Stimulated activated CD8-positive, alpha-beta memory T cell treated with anti-CD3 and anti-CD28 coated beads, Interleukin-15, amount 100 ng/mL, for 4 hours (primary cell): Measurements from ENCODE around the gene PNLDC1.
"Not testable (repeated sequence)": the region's sequence is repeated elsewhere in the genome, so short reads cannot be mapped to it uniquely, and the experiment has no call there.

Experiments
- DNase-seq, 2 donors: peaks; one replicate each; pipeline ENCODE4 v3.0.0-alpha.2; 2020; ENCODE audit warnings: low read depth in 2 of 2

The PNLDC1 gene

DNA sequence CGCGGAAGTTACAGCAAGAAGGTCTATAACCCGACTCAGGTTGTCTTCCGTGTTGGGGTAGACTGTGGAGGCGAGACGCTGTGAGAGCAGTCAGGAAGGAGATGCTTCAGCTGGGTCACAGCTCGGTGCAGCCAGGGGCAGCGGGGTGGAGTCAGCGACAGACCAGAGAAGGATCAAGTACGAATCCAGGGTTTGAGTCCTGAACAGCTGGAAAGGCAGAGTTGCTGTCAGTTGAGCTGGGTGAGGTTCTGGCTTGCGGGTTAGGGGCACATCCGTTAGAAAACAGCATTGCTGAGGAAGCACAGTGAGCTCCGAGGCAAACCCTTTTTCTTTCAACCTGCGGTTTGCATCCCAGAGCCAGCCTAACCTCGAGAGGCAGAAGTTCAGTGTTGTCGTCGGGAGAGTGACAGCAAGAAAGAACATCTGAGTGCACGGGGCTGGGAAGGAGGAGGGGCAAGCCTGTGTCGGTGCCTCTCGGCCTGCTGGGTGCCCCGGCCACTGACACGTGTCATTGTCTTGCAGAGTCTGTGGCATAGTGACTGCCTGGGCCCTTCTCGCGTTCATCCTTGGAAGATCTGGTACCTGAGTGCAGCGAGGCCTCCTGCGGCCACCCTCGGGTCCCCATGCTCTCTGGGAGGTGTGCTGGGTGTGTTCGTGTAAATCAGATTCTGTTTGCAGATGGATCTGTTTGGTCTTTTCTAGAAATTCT is 20.0 kb downstream of the PNLDC1 start:
- no peak for DNase-seq

DNA sequence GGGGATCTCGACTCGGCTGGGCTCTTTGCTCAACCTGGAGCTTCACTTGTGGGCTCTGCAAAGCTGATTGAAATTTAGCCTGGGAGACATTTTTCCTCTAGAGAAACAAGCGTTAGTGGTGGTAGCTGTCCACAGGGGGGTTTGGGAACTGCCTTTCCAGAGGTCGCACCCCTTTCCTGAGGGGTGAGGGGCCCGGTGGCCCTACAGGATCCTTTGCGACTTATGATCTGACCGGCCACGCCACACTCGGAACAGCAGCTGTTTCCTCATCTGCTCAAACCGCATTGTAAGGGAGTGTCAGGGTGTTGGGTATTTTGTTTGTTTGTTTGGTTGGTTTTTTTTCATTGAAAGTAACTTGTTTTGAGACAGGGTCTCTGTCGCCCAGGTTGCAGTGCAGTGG is 21.0 kb downstream of the PNLDC1 start:
- no peak for DNase-seq

DNA sequence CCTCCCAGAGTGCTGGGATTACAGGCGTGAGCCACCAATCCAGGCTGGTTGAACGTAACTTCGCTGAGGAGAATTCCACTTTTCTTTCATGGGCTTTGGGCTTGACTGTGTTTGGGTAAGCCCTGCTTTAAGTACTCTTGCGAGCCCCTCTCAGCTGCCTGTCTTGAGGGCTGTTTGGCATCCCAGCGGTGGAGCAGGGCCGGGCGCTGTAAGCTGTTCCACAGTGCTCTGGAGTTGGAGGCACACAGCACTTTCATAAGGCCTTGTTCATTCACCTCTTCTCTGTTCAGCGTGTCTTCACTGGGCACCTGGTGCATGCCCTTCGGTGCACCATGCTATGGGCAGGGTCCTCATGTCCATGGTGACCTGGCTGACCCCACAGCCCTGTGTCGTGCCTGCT is 21.6 kb downstream of the PNLDC1 start:
- DNase-seq, result no peak

DNA sequence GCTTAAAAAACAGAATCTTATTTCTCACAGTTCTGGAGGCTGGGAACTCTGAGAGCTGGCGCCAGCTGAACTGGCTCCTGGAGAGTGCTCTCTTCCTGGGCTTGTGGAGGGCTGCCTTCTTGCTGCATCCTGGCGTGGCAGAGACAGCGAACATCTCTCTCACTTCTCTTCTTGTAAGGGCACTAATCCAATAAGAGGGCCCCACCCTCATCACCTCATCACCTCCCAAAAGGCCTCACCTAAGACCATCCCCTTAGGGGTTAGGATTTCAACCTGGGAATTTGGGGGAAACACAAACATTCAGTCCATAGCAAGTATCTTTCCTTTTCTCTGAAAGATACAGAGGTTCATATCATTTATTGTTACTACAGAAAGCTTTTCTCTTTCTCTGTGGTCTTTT is 23.9 kb downstream of the PNLDC1 start:
- DNase-seq, result no peak

DNA sequence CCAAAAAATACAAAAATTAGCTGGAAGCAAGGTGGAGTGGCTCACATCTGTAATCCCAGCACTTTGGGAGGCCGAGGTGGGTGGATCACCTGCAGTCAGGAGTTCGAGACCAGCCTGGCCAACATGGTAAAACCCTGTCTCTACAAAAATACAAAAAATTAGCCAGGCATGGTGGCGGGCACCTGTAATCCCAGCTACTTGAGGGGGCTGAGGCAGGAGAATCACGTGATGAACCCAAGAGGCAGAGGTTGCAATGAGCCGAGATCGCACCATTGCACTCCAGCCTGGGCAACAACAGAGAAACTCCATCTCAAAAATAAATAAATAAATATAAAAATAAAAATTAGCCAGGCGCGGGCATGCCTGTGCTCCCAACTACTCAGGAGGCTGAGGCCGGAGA is 24.6 kb downstream of the PNLDC1 start:
- DNase-seq, result not testable (repeated sequence)

DNA sequence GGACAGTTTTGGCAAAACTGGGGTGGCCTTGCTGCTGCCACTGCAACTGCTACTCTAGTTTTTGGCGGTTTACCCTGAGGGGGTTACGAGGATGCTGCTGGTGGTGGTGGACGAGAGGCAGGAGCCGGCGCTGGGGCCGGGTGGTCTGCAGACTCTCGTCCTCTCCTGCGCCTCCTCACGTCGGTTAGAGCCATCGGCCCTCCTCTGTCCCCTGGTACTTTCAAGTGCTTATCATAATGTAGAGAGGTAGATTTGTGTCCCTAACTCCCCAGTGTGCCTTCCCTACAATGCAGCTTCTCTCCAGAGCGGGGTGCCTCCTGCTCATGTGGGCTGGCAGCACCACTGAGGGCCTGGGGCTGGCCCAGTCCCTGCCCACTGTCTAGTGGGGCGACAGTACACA is 25.9 kb downstream of the PNLDC1 start:
- no peak for DNase-seq

DNA sequence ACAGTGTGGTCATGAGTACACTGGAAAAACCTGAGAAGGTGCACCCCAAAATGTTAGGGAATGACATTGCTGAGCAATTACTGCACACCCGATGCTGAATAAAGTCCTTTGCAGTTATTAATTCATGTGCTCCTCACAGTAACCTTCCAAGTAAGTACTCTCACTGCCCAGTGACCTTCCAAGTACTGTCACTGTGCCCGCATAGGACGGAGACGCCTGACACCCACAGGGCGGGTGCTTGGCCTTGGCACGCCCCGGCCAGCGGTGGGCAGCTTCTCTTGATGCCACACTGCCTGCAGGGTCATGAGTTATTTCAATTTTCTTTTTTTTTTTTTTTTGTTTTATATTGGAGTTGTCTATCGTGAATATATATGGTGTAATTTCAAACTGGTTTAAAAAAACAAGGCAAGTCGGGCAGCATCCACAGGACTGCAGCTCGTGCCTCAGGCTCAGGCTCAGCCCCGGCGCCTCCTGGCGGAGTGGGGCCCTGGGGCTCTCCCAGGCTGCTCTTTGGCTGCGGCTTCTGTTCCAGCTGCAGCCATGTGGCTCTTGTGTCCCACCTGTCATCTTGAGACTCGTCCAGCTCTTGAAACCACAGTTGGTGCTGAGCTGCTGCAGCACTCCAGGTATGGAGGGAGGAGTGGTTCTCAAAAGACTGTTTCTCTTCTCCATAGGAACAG is 27.0 kb downstream of the PNLDC1 start:
- no peak for DNase-seq

DNA sequence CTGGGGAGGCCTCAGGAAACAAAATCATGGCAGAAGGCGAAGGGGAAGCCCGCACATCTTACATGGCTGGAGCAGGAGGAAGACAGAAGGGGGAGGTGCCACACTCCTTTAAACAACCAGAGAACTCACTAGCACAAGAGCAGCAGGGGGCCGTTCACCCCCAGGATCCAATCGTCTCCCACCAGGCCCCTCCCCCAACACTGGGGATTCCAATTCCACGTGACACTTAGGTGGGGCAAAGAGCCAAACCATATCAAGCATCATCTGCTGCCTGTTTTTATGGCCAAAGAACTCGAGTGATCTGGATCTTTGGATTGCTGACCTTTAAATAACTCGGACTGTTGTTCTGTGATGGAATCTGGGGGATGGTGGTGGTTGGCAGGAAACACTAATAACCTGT is 28.0 kb downstream of the PNLDC1 start:
- no peak for DNase-seq

DNA sequence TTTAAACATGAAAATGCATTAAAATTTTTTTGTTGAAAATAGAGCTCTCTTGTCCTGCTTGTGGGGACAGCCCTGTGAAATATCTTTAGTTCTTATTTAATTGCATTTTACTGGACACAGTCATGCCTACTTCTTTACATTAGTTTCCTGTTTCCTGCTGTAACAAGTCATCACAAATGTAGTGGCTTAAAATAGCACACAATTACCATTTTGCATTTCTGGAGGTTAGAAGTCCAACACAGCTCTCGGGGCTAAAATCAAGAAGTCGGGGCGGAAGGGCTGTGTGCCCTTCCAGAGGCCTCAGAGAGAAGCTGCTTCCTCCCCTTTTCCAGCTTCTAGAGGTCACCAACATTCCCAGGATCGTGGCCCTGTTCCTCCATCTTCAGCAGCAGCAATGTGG is 29.4 kb downstream of the PNLDC1 start:
- DNase-seq, result no peak

DNA sequence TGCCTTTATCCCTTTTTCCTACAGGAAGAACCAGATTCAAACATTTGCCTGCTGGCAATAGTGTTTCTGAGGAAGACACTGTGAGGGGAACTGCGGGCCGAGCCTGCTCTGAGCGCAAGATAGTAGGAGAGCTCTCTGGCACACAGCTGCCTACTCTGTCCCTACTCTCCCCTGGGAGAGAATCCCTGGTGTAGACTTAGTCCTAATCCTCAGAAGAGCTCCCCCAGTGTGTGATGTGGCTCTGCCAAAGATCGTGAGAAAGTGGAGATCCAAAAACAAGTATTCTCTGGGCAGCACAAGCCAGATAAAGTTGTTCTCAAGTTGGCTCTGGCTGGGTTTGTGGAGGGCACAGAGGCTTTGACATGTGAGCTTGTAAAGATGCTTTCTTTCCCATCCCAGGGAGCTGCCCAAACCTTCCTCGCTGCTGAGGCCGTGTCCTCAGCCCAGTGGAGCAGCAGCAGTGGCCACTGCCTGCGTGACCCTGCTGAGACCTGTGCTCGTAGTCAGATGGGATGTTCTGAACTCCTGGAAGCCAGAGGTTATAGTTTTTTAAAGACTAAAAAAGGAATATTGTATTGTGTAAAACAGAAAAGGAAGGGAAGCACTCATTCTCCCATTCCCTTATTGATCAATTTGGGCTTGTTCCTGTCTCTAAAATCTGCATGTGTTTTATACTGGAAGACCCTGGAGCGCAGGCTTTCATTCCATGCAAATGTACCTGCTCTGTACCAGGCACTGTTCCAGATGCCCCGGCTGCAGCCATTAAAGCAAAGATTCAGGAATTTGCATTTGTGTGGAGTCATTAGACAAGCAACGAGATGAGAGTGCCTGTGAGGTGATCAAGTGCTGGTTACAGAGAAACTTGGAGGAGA is 30.7 kb downstream of the PNLDC1 start:
- DNase-seq, result no peak

DNA sequence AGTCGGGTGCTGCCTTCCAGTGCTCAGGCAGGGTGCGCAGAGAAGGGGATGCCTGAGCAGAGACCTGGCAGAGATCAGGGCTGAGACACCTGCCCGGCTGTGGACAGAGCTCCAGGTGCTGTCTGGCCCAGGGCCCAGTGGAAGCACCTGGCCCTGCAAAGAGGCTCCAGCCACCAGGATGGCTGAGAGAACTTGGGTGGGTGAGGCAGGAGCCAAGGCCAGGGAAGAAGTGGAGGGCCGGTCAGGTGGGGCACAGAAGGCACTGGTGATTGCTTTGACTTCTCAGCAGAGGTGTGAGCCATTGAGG is 31.2 kb downstream of the PNLDC1 start:
- DNase-seq, result no peak

DNA sequence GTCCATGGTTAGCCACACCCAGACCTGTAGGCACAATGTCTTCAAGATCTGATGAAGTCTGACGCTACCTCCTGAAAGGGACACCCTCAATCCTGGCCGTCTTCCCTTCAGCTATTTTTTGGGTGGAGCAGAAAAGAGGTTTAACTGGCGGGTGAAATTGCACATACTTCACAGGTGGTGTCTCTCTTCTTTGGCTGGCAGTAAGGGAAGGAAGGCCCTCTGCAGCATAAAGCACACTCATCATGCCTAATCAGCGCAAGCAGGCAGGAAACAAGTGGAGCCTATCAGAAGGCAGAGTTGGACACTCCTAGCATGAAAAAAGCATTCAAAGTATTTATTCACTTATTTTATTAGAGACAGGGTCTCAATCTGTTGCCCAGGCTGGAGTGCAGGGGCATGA is 32.9 kb downstream of the PNLDC1 start:
- DNase-seq, result no peak

DNA sequence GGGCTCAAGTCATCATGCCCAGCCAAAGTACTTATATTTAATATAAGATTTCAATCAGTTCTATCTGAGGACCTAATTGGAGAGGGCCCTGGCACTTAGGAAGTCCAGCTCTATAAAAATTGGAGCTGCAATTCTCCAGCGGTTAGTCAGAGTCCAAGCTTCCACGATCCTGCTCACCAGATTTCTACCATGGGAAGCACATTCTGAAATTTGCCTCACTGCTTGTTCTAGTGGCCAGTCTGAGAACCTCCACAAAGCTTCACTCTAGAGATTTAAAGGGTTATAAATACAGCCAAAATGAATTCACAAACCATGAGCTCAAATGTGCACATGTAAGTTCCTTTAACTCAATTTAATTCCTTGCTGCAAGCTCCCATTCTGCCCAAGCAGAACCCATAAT is 33.5 kb downstream of the PNLDC1 start:
- no peak for DNase-seq

DNA sequence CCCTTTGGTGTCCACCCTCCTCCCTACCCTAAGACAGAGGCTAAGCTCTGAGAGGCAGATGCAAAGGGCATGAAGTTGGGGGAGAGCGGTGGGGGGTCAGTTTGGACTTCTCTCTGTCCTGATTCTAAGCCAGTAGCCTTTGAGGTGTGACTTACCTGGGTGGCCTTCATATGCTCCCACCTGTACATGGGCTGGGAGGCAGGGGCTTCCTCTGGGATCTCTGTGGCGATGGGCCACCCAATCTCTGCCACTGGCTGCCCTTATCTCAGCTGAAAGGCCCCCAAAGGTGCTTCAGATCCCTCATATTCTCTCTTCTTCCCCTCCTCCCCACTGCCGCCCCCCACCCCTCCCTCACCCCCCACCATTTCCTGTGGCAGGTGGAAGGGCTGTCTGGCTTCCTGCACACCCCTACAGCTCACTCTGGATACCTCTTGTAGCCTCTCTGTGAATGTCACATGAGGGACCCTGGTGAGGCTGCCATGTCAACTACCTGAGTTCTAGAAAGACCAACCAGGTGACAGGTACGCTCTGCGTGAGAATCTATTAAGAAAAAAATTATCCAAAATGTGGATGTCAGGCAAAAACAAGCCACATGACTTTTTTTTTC is 34.0 kb downstream of the PNLDC1 start:
- no peak for DNase-seq

DNA sequence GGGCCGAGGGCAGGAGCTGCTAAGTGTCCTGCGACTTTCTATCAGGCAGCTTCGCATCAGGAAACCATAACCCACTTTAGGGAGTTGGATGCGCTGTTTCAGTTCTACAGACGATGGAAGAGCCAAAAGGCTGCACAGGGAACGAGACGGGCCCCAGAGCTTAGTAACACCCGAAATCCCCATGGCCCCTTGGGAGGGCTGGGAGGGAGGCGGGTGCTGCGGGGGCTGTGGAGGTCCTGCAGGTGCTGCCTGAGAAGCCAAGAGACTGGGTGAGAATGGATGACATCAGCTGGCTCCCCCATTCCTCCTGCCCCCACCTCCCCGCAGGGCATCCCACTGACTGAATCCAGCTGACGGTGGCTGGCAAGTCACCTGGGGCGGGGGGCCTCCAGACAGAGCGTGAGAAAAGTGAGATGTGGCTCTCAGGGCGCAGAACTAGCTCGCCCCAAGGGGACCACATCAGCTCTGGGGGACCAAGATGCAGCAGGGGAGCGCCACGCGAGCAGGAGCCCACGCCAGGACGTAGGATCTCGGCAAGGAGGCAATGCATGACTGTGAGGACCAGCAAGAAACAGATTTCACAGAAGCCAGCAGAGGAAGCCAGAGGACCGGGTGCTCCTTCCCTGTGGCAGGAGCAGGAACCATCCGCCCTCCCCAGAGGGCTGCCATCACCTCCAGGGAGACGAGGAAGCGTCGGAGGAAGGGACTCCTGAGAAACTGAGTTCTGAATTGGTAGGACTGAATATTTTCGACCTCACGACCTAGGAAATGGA is 36.8 kb downstream of the PNLDC1 start:
- no peak for DNase-seq

DNA sequence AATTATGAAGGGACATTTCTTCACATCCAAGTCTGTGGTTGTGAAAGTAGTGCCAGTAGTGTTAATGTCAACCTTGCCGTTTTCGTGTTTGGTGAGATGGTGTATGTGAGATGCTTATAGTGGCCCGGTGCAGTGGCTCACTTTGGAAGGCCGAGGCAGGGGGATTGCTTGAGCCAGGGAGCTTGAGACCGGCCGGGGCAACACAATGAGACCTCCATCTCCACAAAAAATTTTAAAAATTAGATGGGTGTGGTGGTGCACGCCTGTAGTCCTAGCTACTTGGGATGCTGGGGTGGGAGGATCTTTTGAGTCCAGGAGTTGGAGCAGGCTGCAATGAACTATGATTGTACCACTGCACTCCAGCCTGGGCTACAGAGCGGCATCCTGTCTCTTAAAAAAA is 37.4 kb downstream of the PNLDC1 start:
- no peak for DNase-seq

DNA sequence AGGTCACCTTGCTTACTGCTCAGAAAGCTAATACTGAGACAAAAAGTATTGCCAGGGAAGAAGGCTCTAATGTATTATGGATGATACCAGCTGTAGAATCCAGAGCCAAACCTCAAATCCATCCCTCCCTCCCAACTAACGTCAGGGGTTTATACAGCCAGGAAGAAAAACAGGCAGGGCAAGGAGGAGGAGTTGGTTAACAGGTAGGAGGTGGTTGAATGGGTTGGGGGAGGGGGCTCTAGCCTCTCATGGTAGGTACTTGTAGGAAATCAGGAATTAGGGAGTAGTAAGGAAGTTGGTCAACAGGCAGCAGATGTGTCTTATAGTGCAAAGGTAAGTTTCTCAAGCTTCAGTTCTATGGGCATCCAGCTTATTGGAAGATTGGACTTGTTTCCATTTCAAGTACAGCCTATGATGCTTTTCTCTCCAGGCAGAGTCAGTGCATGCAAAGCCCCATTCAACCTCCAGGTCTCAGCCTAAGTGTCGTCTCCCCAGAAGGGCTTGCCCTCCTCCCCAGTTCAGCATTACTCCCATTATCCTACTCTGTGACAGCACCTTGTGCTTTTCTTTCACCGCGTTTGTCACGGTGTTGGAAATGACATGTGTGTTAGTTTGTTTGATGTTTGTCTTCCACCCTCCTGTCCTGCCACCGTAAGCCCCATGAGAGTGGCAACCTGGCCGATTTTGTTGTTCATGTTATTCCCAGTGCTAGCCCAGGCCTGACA is 38.1 kb downstream of the PNLDC1 start:
- no peak for DNase-seq

DNA sequence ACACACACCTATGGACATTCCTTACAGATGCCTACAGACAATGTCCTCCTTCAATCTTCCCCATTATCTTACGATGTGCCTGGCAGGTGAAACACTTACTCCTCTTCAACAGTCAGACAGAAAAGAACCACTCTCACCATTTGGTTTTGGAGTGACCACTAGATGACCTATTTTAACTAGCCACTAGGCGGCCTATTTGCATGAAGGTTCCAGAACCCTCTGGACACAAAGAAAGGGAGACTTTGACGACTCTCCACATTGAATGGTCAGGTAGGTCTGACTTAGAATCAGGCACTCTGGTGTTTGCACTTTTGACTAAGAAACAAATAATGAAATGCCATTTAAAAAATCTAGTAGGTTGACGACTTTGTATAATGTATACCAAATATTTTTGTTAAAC is 42.0 kb downstream of the PNLDC1 start:
- no peak for DNase-seq

DNA sequence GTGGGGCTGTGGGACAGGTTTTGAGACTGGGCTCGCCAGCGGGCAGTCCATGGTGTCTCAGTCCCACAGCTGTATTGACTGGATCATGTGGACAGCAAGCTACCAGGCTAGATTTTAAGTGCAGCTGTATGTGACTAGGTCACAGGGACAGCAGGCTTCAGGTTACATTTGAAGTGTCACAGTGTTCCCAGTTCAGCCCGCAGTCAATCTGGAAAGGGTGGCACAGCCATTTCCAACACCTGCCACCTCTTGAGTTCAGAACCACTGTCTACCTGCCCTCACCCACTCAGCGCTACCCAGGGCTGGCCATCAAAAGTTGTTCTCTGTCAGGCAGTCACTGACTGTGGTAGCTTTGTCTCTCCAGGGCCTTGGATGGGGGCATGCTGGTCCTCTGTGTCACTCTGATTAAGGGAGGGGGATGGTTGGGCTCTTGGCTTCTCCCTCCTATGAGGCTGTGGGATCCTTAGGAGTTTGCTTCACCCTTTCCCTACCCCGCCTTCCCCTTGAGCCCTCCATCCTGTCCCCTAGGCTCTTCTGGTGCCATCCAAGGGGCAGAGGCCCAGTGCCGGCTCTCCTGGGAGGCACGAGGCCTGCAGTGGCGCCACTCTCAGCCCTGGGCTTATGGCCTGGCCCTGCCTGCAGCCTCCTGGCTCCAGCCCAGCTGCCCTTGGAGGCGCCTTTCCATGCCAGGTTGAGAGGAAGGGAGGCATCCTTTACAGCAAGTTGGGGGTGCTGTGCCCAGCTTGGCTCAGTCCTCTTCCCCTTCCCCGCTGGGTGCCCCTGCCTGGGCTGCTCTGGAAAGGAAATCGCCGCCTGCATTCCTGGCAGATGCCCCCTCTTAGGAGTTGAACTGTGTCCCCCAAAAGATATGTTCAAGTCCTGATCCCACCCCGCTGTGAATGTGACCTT is 44.9 kb downstream of the PNLDC1 start:
- no peak for DNase-seq

DNA sequence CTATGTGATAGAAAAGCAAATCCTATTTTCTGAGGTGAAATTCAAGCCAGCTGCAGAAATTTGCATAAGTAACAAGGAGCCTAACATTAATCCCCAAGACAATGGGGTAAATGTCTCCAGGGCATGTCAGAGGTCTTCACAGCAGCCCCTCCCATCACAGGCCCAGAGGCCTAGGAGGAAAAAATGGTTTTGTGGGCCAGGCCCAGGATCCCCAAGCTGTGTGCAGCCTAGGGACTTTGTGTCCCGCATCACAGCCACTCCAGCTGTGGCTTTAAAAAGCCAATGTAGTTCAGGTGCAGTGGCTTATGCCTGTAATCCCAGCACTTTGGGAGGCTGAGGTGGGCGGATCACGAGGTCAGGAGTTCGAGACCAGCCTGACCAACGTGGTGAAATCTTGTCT is 48.5 kb downstream of the PNLDC1 start:
- DNase-seq, result not testable (repeated sequence)
